HG03571 (cell line): ENCODE measurements around the gene NELFA.
"Not testable (repeated sequence)": the region's sequence is repeated elsewhere in the genome, so short reads cannot be mapped to it uniquely, and the experiment has no call there.

Experiments used
- ATAC-seq: cut with Tn5 transposase; IDR thresholded peaks from one replicate; pipeline ENCODE4 v1.9.1; 2021; ENCODE audit not compliant: unreplicated experiment

NELFA gene

GRCh38 chr4:2040391-2041238, 31.8 kb upstream of the NELFA start:
- ATAC-seq = no peak

GRCh38 chr4:2036866-2037265, 28.1 kb upstream of the NELFA start:
- ATAC-seq = no peak

- no peak for ATAC-seq
Observed at GRCh38 chr4:2036327-2036726, 27.6 kb upstream of the NELFA start.

DNA sequence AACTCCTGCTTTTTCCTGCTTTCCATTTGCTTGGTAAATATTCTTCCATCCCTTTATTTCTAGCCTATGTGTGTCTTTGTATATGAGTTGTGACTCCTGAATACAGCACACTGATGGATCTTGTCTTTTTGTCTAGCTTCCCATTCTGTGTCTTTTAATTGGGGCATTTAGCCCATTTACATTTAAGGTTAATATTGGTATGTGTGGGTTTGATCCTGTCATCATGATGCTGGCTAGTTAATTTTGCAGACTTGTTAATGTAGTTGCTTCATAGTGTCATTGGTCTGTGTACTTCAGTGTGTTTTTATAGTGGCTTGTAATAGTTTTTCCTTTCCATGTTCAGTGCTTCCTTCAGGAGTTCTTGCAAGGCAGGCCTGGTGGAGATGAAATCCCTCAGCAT, 22.4 kb upstream of the NELFA start:
- ATAC-seq = not testable (repeated sequence)

GRCh38 chr4:2027120-2027519, 18.3 kb upstream of the NELFA start:
- not testable (repeated sequence) for ATAC-seq

DNA sequence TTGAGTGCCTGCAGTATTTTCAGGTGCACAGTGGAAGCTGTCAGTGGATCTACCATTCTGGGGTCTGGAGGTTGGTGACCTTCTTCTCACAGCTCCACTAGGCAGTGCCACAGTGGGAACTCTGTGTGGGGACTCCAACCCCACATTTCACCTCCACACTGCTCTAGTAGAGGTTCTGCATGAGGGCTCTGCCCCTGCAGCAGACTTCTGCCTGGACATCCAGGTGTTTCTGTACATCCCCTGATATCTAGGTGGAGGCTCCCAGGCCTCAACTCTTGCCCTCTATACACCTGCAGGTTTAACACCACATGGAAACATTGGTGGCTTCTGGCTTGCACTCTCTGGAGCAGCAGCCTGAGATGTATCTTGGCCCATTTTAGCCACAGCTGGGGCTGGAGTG, 17.0 kb upstream of the NELFA start:
- ATAC-seq = no peak

GRCh38 chr4:2024683-2025082, 15.9 kb upstream of the NELFA start:
- no peak for ATAC-seq

DNA sequence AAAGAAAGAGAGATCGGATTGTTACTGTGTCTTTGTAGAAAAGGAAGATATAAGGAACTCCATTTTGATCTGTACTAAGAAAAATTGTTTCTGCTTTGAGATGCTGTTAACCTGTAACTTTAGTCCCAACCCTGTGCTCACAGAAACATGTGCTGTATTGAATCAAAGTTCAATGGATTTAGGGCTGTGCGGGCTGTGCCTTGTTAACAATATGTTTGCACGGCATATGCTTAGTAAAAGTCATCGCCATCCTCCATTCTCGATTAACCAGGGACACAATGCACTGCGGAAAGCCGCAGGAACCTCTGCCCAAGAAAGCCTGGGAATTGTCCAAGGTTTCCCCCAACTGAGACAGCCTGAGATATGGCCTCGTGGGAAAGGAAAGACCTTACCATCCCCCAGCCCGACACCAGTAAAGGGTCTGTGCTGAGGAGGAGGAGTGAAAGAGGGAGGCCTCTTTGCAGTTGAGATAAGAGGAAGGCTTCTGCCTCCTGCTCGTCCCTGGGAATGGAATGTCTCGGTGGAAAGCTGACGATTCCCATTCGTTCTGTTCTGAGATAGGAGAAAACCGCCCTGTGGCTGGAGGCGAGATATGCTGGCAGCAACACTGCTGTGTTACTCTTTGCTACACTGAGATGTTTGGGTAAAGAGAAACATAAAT, 12.7 kb upstream of the NELFA start:
- not testable (repeated sequence) for ATAC-seq

DNA sequence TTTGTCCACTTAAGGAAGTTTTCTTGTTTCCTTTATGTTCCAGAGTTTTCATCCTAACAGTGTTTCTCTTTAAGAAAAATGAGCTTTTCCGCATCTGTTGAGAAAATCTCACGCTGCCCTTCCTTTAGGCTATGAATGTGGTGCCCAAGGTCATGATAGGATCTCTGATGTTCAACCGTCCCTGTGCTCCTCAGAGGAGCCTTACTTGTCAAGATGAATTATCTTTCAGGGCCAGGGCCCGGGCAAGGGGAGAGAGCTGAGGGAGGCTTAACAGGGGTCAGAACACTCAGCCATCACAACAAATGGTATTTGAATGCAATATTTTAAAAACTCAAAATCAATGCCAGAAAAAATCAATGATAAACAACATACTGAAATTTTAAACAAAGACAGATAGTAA, 6.2 kb upstream of the NELFA start:
- no peak for ATAC-seq

DNA sequence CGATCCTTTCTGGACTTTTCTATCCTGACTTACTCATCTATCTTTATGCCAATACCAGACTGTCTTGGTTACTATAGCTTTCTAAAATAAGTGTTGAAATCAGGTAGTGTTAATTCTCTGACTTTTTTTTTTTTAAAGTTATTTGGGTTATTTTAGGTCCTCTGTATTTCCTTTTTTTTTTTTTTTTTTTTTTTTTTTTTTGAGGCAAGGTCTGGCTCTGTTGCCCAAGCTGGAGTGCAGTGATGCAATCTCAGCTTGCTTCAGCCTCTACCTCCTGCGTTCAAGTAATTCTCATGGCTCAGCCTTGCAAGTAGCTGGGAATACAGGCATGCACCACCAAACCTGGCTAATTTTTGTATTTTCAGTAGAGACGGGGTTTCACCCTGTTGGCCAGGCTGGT, 2.8 kb upstream of the NELFA start:
- no peak for ATAC-seq

DNA sequence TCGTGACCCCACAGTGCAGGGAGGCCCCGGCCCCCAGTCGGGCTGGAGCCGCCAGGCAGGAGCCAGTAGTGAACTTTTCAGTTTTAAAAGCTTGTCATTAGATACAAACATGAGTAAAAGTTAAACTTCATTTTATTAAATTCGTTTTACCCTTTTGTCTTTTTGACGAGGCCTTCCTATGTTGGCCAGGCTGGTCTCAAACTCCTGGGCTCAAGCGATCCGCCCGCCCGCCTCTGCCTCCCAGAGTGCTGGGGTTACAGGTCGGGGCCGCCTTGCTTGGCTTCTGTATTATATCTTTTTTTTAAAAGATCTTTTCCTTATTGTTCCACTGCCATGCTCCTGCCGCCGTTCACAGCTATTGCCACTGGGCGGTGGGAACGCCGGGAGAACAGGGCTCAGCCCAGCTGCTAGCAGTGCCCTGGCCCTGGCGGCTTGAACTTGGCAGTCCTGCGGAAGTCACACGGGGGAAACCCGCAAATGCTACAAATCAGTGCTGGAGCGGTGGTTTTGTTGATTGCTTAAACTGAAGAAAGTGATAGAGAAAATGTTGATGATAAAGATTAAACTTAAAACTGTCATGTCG, 968 bp upstream of the NELFA start:
- no peak for ATAC-seq

DNA sequence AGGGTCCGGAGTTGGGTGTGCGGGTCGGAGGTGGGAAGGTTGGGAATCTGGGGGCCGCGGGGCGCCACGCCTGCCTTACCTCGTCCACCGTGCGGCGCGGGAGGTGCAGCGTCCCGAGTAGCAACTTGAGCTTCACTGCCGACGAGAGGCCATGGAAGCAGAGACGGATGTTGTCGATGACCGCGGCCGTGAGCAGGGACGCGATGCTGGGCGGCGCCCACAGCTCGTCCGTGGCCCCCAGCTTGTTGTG, 178 bp downstream of the NELFA start:
- ATAC-seq = no peak

- no peak for ATAC-seq
Observed at GRCh38 chr4:2007804-2008670, 737 bp downstream of the NELFA start.

- ATAC-seq = no peak
Observed at GRCh38 chr4:2006956-2007653, 1.7 kb downstream of the NELFA start.

- ATAC-seq = no peak
Observed at GRCh38 chr4:2006367-2006766, 2.4 kb downstream of the NELFA start.

DNA sequence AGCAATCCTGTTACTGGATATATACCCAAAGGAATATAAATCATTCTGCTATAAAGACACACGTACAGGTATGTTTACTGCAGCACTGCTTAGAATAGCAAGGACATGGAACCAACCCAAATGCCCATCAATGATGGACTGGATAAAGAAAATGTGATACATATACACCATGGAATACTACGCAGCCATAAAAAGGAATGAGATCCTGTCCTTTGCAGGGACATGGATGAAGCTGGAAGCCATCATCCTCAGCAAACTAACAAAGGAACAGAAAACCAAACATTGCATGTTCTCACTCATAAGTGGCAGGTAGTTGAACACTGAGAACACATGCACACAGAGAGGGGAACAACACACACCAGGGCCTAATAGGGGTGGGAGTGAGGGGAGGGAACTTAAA, 5.4 kb downstream of the NELFA start:
- ATAC-seq = not testable (repeated sequence)

GRCh38 chr4:1999308-1999707, 9.5 kb downstream of the NELFA start:
- not testable (repeated sequence) for ATAC-seq

DNA sequence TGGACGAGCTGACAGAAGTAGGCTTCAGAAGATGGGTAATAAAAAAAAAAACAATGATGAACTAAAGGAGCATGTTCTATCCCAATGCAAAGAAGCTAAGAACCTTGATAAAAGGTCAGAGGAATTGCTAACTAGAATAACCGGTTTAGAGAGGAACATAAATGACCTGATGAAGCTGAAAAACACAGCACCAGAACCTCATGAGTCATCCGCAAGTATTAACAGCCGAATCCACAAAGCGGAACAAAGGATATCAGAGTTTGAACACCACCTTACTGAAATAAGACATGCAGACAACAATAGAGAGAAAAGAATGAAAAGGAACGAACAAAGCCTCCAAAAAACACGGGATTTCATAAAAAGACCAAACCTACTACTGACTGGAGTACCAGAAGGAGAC, 10.5 kb downstream of the NELFA start:
- no peak for ATAC-seq

- ATAC-seq = no peak
Observed at GRCh38 chr4:1997712-1998111, 11.1 kb downstream of the NELFA start.

- ATAC-seq = no peak
Observed at GRCh38 chr4:1996866-1997611, 11.7 kb downstream of the NELFA start.
